ENCODE measurements around the gene SH3RF1. TPM values are rescaled to one million over a fixed set of nuclear protein-coding genes. Genes with fewer than 3 reads are reported as not detected.

The SH3RF1 gene
- total RNA-seq, 1 experiment from 2014 or later, result 15.3 TPM

DNA sequence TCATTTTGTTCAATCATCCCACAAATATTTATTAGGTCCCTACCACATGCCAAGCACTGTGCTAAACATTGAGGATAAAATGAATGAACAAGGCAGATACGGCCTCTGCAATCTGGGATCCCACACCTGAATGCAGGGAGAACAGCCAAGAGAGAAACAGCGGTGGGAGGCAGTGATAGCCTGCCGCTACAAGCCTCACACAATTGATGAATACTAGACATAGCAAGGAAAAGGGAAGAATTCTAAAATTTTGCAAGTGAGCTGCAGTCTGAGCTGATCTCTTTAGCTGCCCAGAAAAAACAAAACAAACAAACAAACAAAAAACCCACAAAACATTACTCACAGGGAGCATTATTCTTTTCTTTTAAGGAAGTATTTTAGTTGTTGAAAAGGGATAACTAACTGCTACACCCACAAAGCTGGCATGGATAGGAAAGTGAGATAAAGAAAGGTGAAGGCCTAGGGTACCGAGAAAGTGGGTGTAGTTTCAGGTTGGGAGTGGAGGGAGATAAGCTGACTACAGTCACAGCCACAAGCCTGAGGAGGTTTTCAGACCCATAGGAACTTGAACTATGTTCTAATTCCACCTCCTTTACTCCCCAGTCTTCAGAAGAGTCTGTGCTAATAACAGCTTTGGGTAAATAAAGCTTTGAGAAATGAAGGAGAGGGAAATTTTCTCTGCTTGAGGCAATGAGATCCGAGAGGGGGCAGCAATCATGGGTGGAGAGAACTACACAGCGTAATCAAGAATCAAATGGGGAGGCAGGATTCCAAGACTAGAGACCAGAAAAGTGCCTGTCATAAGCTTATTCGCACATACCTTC, 85.4 kb downstream of the SH3RF1 start:
- Histone ChIP-seq H3K56ac (ENCODE audit: insufficient read length, low read depth, low read length) (no peak overlapping the region), H2BK120ac (ENCODE audit: low read depth, low read length, poor library complexity, severe bottlenecking) (no peak overlapping the region), H3K18ac (ENCODE audit: insufficient read length, low read depth, low read length) (no peak overlapping the region), H3K4ac (ENCODE audit: low read depth, low read length) (no peak overlapping the region), H3K27me3 (ENCODE audit: insufficient read depth, low read length) (no peaks in the 10 kb centered on the region), H3K9me3 (ENCODE audit: control insufficient read depth, low read depth, low read length) (no peaks in the 10 kb centered on the region), H3K23me2 (ENCODE audit: insufficient read length, low read depth, low read length, poor library complexity, severe bottlenecking) (no peaks in the 10 kb centered on the region), H2AK5ac (ENCODE audit: insufficient read length, low read length) (no peak overlapping the region), H3K27ac (ENCODE audit: insufficient read length, low read depth, low read length) (no peak overlapping the region), H4K8ac (replicated peaks; ENCODE audit: insufficient read length, low read depth, low read length) (no peak overlapping the region), H3T11ph (ENCODE audit: low read length) (no peak overlapping the region), H2BK5ac (ENCODE audit: insufficient read length, low read length) (no peak overlapping the region), H2BK15ac (ENCODE audit: low read depth, low read length) (no peak overlapping the region), H3K79me1 (ENCODE audit: insufficient read depth, low read depth, low read length, poor library complexity, severe bottlenecking) (peaks cover 3% of the 10 kb centered on the region), H3K23ac (ENCODE audit: insufficient read length, low read depth, low read length) (no peak overlapping the region), H3K79me2 (ENCODE audit: insufficient read depth, low read length) (no peaks in the 10 kb centered on the region; the same call in 1 of the 2 replicates), H4K20me1 (ENCODE audit: control insufficient read depth, insufficient read depth, insufficient read length) (no peaks in the 10 kb centered on the region), H4K91ac (ENCODE audit: insufficient read length, low read depth, low read length) (no peak overlapping the region), H2BK12ac (ENCODE audit: insufficient read length, low read depth, low read length) (no peak overlapping the region), H4K5ac (ENCODE audit: insufficient read length, low read depth, low read length) (no peak overlapping the region), H2BK20ac (ENCODE audit: low read depth, low read length, poor library complexity, severe bottlenecking) (no peak overlapping the region), H3K14ac (ENCODE audit: insufficient read depth, low read length) (no peak overlapping the region), H3K4me1 (ENCODE audit: insufficient read depth, low read length) (peaks cover 3% of the 10 kb centered on the region), H3K9ac (ENCODE audit: extremely low read depth, insufficient read length, low read length) (no peak overlapping the region), H2AFZ (ENCODE audit: low read length) (no peak overlapping the region), H3K4me2 (ENCODE audit: insufficient read depth, insufficient read length, low read length) (no peak overlapping the region)
- H3K9me3 Mint-ChIP-seq, result no peaks in the 10 kb centered on the region
- no peaks in the 10 kb centered on the region for H3K27me3 Mint-ChIP-seq (ENCODE audit: low read depth)
- H3K36me3 Mint-ChIP-seq (ENCODE audit: insufficient read depth in 1 of 3, low read depth in 3 of 3), result no peaks in the 10 kb centered on the region
- H3K4me3 Mint-ChIP-seq, result no peak overlapping the region
- TF ChIP-seq, protein P1, sequence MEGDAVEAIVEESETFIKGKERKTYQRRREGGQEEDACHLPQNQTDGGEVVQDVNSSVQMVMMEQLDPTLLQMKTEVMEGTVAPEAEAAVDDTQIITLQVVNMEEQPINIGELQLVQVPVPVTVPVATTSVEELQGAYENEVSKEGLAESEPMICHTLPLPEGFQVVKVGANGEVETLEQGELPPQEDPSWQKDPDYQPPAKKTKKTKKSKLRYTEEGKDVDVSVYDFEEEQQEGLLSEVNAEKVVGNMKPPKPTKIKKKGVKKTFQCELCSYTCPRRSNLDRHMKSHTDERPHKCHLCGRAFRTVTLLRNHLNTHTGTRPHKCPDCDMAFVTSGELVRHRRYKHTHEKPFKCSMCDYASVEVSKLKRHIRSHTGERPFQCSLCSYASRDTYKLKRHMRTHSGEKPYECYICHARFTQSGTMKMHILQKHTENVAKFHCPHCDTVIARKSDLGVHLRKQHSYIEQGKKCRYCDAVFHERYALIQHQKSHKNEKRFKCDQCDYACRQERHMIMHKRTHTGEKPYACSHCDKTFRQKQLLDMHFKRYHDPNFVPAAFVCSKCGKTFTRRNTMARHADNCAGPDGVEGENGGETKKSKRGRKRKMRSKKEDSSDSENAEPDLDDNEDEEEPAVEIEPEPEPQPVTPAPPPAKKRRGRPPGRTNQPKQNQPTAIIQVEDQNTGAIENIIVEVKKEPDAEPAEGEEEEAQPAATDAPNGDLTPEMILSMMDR (conservative IDR thresholded peaks at IDR 0.05), result no peak
- peak overlapping the region; percentile 4 to 71 (median 56); a peak in 5 of 7 replicates for H3K27ac Mint-ChIP-seq
- no peak for DNase-seq
- peaks cover 23 to 33% of the 10 kb centered on the region in 2 experiments for H3K4me1 Mint-ChIP-seq
- no CpG with 5 or more reads among the region's 7 CpGs for WGBS (ENCODE audit: extremely low coverage, insufficient read length, low lambda C conversion rate)

Data from H9 (cell line).